ENCODE results near the gene SLC5A3. TPM values are rescaled to one million over a fixed set of nuclear protein-coding genes. Genes with fewer than 3 reads are reported as not detected.

Gene SLC5A3
- total and polyA plus RNA-seq, 8 donors: 0.46 to 38.9 (median 13.5) TPM

DNA sequence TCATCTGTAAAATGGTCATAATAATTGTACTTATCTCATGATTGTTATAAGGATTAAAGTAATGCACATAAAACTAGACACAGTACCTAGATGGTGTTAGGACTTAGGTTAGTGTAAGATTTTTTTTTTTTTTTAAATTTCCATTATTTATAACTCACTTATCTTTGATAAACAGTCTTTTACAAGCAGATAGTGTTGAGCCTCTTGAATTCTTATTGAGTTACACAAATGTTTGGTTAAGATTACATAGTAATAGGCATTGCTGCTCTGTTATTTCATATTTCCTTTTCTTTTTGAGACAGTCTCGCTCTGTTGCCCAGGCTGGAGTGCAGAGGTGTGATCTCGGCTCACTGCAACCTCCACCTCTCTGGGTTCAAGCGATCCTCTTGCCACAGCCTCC lies 15.4 kb downstream of the SLC5A3 start:
- Histone ChIP-seq H3K27me3 (no peaks in the 10 kb centered on the region), H3K36me3 (no peaks in the 10 kb centered on the region), H3K4me3 (no peak overlapping the region), H3K27ac (no peak overlapping the region), H3K4me1 (peaks cover 0 to 81% (median 48%) of the 10 kb centered on the region in 4 donors), H3K9me3 (no peaks in the 10 kb centered on the region)
- WGBS, 5 donors: 39 to 79% (median 46%) methylated on average over 3 of the region's 3 CpGs
- no peak for TF ChIP-seq POLR2AphosphoS5 (IDR thresholded peaks at IDR 0.05)
- TF ChIP-seq POLR2A (IDR thresholded peaks at IDR 0.05): no peak
- no peak for TF ChIP-seq EP300 (IDR thresholded peaks at IDR 0.05)
- TF ChIP-seq, protein P1, sequence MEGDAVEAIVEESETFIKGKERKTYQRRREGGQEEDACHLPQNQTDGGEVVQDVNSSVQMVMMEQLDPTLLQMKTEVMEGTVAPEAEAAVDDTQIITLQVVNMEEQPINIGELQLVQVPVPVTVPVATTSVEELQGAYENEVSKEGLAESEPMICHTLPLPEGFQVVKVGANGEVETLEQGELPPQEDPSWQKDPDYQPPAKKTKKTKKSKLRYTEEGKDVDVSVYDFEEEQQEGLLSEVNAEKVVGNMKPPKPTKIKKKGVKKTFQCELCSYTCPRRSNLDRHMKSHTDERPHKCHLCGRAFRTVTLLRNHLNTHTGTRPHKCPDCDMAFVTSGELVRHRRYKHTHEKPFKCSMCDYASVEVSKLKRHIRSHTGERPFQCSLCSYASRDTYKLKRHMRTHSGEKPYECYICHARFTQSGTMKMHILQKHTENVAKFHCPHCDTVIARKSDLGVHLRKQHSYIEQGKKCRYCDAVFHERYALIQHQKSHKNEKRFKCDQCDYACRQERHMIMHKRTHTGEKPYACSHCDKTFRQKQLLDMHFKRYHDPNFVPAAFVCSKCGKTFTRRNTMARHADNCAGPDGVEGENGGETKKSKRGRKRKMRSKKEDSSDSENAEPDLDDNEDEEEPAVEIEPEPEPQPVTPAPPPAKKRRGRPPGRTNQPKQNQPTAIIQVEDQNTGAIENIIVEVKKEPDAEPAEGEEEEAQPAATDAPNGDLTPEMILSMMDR (IDR thresholded peaks at IDR 0.05): no peak
- no peak for DNase-seq
- intact Hi-C loops (cut with DNase I; ENCODE audit: low total_unique reads): loop anchor here (10.0 kb wide), 1 partner anchor 96 kb away; no protein-coding TSS in a partner anchor

DNA sequence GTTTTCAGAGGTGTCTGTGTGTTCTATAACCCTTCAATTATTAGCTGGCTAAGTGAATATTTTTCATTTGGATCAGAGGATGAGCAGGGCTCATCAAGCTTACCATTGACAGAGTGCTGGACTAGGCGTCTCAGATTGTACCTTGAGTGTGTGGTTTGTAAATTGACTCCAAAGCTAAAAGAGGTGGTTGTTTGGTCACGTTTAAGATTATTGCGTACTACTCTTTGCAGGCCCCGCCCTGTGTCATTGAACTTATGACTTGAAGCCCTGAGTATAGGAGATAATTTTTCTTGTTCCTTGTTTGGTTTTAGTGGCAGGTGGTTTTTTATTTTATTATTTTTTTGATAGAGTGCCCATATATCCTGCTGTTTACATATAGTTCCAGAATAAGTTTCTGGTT lies 17.7 kb downstream of the SLC5A3 start:
- Histone ChIP-seq H3K36me3 (peaks cover 6 to 14% (median 13%) of the 10 kb centered on the region in 4 donors), H3K4me3 (no peak overlapping the region), H3K27ac (no peak overlapping the region), H3K4me1 (peaks cover 0 to 78% (median 47%) of the 10 kb centered on the region in 4 donors), H3K27me3 (no peaks in the 10 kb centered on the region), H3K9me3 (no peaks in the 10 kb centered on the region)
- intact Hi-C loops (cut with DNase I; ENCODE audit: low total_unique reads): no loop called here
- TF ChIP-seq EP300 (IDR thresholded peaks at IDR 0.05) (no peak), POLR2AphosphoS5 (IDR thresholded peaks at IDR 0.05) (no peak), POLR2A (IDR thresholded peaks at IDR 0.05) (no peak)
- TF ChIP-seq, protein P1 (IDR thresholded peaks at IDR 0.05): no peak
- no peak for DNase-seq
- WGBS, 5 donors: 53 to 76% (median 69%) methylated on average over 3 to 4 of the region's 4 CpGs

DNA sequence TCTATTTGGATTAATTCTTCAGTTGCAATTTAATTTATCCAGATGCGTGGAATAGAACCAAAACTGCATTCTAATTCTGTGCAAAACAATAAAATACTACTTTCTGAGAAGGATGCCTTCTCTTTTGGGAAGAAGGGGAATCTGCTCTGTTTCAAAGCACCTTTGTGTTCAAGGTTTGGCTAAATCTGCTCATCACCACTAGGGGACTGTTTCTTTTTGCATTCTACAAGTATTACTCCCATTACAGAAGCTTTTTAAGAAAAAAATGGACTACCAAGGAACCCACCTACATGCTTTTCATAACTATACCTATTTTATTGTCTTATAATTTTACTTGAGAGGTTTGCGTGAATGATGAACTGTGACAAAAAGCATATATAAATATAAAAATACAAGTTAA lies 18.2 kb downstream of the SLC5A3 start:
- H3K27me3 ChIP-seq: no peaks in the 10 kb centered on the region
- H3K9me3 ChIP-seq: no peaks in the 10 kb centered on the region
- TF ChIP-seq EP300 (IDR thresholded peaks at IDR 0.05) (no peak), POLR2AphosphoS5 (IDR thresholded peaks at IDR 0.05) (no peak), POLR2A (IDR thresholded peaks at IDR 0.05) (no peak)
- TF ChIP-seq, protein P1 (IDR thresholded peaks at IDR 0.05): peak in 1 of 7 experiments; percentile 15
- DNase-seq: no peak
- H3K36me3 ChIP-seq: peaks cover 7 to 20% (median 19%) of the 10 kb centered on the region in 4 donors
- peaks cover 0 to 79% (median 47%) of the 10 kb centered on the region in 4 donors for H3K4me1 ChIP-seq
- 87 to 96% (median 91%) methylated on average over 2 of the region's 2 CpGs for WGBS, 5 donors
- intact Hi-C loops (cut with DNase I; ENCODE audit: low total_unique reads): no loop called here
- H3K4me3 ChIP-seq: no peak overlapping the region
- H3K27ac ChIP-seq: no peak overlapping the region

DNA sequence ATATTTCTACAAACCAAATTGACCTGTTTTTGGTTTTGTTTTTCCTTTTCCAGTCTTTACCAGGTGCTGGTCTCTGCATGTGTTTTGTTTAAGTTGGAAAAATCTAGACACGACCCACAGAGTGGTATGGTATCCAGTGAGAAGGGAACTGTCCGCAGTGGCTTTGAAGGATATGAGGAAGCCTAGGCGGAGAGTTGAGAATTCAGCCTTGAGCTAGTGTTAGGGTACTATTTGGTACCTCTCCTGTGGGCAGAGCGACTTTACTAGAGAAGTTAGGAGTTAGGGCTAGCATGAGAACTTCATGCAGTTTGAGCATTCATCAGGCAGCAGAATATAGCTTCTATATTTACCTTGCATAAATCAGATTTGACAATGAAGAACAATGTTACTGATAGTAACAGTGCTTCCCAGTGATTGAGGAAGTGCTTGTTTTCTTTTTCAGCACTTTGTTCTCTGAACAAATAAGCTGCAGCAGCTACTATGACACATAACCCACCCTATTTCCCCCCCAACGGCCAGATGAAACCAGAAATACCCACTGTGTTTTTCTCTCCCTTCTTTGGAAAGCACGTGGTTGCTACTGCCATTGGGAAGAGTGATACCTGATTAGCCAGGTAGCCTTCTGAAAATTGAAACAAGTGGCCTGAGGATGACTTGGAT lies 19.0 kb downstream of the SLC5A3 start:
- Histone ChIP-seq H3K4me3 (no peak overlapping the region), H3K27ac (no peak overlapping the region), H3K4me1 (peaks cover 0 to 80% (median 47%) of the 10 kb centered on the region in 4 donors), H3K36me3 (peaks cover 7 to 24% (median 23%) of the 10 kb centered on the region in 4 donors), H3K27me3 (no peaks in the 10 kb centered on the region), H3K9me3 (no peaks in the 10 kb centered on the region)
- intact Hi-C loops (cut with DNase I; ENCODE audit: low total_unique reads): no loop called here
- DNase-seq: peak in 1 of 2 donors; percentile 41
- TF ChIP-seq POLR2AphosphoS5 (IDR thresholded peaks at IDR 0.05) (no peak), EP300 (IDR thresholded peaks at IDR 0.05) (no peak), POLR2A (IDR thresholded peaks at IDR 0.05) (no peak)
- TF ChIP-seq, protein P1 (IDR thresholded peaks at IDR 0.05): no peak
- 50 to 58% (median 56%) methylated on average over 6 of the region's 6 CpGs for WGBS, 5 donors
